HG03196 (cell line): ENCODE data around the gene EML1.
A peak's percentile ranks its signal among the peaks of the same experiment; 100 is the strongest.
"Not testable (repeated sequence)": the region's sequence is repeated elsewhere in the genome, so short reads cannot be mapped to it uniquely, and the experiment has no call there.

Source experiments
- ATAC-seq: cut with Tn5 transposase; IDR thresholded peaks from one replicate; pipeline ENCODE4 v1.9.1; 2021; ENCODE audit not compliant: unreplicated experiment

EML1 gene

DNA sequence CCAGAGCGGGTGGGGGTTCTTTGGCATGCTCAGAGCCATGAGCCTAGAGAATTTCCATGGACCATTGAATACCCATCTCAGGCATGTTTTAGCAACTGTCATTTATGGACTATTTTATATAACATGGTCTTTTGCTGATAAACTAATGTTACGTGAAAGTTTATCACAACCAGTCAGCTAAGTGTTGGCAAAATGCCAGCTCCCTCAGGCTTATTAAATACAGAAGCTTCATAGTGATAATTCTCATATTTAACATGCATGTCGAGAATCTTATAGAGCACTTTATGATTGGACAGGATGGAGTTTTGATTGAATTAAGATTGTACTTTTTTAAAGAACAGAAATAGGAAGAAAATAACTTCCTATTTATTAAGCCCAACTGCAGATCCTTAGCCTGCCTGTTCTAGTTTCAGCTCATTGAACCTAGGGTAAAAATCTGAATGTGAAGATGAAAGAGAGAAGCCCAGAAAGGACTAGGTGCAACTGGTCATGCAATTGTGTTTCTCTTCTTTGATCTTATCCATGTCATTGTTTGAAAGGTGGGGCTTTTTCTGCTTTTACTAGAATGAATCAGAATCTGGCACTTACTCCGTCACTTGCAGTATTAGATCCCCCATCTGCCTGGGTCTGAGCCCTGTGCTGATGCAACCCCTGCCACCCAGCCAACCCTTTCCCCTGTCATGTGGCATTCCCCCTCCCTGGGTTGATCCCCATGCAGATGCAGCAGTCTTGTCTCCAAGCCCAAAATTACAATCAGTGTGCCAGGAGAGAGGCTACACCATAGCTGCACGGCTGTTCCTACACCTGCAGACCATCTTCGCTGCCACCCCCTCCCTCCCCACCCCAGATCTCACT lies 137.4 kb downstream of the EML1 start:
- ATAC-seq, result peak; percentile 88

DNA sequence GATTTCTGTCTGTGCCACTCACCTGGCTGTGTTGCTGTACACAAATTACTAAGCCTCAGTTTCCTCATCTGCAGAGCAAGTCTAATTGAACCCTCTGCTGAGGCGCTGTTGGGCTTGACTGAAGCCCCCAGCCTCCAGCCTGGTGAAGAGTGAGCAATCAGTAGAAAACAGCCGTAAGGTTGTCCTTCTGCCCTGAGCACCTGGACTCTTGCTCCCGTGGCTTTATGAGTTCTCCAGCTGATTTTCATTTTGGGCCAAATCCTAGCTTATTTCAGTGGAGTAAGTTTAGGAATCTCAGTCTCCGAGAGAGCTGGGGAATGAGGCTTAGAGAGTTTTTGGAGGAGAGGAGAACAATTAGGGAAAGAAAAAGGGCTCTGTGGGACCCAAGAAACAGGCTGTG lies 138.1 kb downstream of the EML1 start:
- ATAC-seq, result no peak

DNA sequence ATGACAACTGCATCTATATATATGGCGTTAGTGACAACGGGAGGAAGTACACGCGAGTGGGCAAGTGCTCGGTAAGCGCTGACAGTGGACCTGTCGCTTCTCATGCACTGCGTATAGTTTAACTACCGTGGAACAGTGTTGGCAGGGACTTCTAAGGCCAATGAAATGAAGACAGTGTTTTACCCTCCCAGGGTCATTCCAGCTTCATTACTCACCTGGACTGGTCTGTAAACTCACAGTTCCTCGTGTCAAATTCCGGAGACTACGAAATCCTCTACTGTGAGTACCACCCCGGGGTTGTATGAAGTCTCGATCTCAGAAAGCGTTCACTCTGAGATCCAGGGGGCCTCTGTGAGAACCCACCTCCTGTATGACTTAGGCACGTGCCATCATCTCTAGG lies 142.8 kb downstream of the EML1 start:
- no peak for ATAC-seq

DNA sequence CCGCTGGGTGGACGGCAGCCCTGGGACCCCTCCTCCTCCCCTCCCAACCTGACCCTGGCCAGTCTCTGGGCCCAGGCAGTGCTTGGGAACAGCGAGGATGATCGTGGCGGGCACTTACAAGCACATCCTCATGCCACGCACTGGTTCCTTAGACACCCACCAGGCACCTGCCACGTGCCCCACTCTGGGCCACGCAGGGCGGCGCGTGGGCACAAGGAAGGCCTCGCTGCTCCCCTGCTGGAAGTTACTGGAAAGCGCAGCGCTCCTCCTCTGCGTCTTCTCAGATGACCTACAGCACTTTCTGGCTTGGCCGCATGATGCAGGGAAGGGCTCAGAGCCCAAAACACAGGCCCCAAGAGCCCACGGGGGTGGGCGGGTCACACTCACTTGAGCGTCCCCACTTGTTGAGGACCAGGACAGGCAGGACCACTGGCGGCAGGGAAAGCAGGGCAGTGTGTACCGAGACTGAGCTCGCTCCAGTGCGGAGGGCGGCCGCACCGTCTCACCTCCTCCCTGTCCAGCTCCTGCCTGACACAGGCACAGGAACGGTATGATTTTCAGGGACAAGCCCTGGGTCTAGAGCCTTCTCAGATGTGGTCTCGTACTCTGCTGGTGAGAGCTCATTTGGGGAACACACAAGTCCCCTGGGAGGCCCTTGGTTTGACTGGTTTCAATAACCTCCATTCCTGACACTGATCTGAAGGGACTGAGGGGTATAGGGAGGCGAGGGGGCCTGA lies 143.7 kb downstream of the EML1 start:
- peak; percentile 53 for ATAC-seq

DNA sequence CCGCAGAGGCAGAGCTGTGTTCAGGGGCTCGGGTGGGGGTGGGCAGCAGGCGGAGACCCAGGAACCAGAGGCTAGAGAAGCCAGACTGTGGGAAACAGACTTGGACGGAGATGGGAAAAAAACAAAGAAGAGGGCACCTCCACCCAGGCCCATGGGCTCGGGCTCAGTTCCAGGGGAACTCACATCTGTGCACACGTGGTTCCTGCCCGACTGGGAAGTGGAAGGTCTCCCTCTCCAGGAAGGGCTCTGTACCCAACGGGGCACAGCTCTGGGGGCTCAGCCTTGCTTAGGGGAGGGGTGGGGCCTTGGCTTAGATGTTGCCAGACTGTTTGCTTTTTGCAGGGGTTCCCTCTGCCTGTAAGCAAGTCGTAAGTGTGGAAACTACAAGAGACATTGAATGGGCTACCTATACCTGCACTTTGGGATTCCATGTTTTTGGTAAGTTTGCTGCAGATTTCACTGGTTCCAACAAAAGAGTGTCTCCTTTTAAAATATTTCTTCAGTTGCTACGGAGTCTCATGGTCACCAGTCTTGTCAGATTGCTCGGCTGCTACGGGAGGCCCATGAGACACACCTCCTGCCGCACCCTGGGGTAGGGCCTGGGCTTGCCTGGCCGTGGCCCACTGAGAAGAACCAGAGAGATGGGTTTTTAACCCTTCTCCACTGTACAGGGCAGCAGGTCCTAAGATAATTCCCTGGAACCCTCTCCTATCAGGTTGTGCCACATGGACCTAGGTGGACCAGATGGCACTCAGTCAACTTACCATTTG lies 144.4 kb downstream of the EML1 start:
- ATAC-seq, result no peak

DNA sequence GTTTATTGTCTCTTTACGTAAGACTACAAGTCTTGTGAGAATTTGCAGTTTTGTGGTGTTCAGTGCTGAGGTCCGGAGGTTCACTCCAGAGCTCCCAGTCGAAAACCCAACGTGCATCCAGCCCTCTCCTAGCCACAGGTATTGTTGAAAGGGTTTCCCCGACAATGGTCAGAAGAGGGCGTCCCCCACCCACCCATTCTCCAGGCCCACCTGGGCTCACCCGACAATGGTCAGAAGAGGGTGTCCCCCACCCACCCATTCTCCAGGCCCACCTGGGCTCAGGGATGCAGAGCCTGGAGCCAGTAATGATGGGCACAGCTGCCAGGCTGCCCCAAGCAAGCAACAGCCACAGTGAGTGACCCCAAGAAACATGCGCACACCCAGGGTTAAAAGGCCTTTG lies 145.2 kb downstream of the EML1 start:
- ATAC-seq, result no peak

DNA sequence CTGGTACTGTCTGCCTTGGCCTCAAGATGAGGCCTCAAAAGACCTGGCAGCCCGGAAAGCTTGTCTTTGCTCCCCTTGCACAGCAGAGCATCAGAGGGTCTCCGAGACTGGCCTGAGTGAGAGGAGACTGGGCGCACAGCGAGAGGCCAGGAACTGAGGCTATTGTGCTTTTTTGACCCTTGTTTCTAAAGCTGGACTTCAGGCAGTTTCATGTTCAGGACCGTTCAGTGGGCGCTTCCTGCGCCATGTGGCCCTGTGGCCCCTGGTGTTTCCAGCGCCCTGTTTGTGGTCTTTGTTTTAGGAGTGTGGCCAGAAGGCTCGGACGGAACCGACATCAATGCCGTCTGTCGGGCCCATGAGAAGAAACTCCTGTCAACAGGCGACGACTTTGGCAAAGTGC lies 145.7 kb downstream of the EML1 start:
- ATAC-seq, result no peak

DNA sequence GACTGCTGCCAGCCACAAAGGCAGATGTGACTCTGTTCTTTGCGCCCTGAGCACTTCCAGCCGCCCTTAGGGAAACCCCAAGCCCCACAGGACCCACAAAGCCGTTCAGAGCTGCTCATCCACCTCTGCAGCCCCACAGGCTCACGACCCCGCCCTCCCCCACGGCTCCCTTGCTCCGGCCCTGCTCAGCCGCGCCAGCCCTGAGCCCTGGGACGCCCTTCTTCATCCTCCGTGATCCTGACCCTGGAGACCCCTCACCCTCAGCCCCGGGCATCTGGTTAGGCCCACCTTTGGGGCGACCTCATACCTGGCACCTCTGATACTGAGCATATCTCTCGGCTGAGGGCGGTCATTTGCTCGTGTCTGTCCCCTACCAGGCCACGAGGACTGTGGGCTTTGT lies 146.2 kb downstream of the EML1 start:
- ATAC-seq, result no peak

DNA sequence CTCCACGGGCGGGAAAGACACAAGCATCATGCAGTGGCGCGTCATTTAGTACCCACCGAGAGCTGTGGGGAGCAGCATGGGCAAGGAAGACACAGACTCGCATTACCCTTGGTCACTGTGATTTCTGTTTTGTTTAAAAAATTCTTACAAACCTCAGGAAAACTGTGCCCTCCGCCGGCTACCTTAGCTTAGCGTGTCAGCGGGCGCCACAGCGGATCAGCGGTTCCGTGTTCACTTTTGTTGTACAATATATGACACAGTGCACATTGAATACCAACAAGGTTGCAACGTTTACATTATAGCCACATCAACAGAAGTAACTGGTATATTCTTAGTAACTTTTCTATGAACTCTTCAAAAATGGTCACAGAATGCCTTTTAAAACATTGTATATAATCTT lies 146.9 kb downstream of the EML1 start:
- ATAC-seq, result no peak

DNA sequence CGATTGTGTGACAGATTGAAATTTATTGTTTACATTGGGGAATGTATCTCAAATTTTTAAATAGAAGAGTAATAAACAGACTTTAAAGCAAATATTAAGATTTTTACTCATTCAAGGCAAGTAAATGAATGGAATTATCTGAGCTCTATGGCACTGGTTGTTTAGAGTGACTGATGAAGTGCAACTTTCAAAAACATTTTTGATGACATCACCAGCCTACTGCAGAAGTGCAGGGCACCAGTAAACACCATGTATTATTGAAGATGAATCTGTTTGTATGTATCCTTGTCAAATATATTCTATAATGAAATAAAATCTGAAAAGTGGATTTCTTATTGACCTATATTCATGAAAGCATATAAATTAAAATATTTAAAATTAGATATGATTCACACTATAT lies 148.0 kb downstream of the EML1 start:
- ATAC-seq, result no peak

DNA sequence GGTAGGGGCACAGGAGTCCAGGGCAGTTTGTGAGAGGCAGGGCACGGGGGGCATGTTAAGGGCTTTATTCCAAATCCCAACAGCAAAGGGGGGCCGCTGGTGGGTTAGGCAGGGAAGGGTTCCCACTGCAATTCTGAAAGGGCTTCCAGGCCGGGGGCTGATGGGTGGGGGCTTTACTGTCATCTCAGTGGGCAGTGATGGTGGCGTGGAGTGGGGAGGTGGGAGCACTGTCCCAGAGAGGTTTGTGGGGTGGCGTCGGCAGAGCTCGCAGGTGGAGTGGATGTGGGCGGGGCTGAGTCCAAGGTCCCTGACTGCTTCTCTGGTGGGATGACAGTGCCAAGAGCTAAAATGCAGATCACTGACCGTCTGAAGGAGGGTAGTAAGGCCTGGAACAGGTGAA lies 150.4 kb downstream of the EML1 start:
- no peak for ATAC-seq

DNA sequence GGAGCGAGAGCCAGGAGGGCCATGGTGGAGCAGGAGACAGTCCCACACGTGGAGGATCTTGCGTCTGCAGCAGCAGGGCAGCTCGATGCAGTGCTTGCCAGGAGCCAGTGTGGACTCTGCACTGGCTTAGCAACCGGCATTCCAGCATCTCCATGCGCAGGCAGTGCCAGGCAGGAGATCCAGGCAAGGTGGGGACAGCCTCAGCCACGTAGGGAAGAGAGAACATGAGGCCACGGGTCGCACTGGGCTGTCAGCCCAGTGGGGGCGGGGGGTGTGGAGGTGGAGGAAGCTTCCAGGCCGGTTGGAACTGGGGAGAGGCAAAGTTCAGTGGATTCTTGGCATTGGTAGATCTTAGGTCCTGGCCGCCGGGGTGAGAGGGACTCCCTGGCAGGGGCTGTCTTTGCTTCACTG lies 151.0 kb downstream of the EML1 start:
- ATAC-seq, result no peak

DNA sequence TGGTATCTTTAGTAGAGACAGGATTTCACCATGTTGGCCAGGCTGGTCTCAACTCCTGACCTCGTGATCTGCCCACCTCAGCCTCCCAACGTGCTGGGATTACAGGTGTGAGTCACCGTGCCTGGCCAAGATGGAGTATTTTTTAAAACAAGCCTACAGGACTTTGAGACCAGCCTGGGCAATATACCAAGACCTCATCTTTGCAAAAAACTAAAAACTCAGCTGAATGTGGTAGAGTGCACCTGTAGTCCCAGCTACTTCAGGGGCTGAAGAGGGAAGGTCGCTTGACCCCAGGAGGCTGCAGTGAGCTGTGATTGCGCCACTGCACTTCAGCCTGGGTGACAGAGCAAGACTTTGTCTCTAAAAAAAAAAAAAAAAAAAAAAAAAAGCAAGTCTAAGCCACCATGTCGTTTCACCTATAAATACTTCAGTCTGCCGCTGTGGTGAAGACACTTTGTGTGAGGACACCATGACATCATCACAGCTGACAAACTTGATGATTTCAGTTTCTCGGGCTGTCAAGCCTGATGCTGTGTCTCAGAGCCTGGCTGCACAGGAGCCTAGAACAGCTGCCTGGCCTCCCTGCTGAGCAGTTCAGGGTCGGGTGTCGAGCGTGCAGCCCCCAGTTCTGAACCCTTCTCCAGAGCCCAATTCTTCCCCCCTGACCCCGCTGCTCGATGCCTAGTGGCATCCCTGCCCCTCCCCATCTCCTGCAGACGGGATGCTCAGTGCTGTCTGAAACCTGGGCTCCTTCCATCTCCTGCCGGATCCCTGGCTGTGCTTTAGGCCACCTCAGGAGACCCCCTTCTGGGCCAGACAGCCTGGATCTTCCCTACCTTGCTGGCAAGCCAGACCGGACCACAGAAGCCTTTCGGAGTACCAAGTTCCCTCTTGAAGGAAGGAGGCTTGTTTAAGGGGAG lies 152.8 kb downstream of the EML1 start:
- no peak for ATAC-seq

DNA sequence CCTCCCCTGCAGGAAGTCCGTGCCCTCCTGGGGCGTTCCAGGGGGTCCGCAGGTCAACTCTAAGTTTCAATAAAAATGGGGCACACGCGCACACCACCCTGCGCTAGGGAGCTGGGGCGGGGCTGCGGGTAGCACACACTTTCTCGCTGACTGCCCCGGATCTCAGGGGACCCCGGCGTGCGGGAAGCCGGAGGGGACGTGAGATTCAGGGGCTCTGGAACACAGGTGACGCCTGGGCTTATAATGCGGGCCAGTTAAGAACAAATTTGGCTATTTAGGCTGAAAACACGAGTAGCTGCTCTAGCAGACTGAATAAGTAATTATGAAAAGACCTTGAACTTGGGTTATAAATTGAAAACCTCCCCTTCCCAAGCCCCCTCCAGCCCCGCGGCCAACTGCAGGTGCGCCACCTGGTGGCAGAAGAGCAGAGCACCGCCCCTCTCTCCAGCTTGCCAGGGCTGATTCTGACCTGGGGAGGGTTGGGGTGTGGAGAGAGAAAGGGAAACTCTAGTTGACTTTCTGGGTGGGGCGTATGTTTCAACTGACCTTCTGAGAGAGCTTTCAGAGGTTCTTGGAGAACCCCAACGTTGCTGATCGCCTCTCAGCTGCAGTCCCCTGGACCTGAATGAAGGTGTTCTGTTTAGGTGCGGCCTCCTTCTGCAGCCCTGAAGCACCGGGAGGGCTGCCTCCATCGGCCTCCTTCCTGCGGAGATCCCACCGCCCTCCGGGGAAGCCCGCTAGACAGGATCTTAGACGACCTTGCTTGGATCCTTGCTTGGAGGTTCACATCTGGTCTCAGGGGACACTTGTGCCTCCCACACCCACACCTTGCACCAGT lies 153.7 kb downstream of the EML1 start:
- peak; percentile 69 for ATAC-seq

DNA sequence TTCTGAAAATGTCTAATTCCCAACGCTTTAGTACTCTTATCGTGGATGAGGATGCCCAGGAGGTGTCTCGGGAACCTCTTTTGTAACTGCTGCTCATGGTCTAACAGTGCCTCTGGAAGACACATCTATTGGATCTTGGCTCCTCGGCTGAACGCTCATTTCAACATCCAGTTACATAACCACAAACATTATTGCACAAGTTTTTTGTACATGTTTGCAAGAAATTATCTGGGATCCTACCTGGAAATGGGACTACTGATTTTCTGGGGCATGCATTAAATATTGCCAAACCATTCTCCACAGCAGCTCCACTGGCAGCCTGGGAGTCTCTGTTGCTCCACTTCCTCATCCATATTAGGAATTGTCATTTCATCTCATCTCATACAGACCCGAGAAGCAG lies 154.5 kb downstream of the EML1 start:
- ATAC-seq, result no peak

DNA sequence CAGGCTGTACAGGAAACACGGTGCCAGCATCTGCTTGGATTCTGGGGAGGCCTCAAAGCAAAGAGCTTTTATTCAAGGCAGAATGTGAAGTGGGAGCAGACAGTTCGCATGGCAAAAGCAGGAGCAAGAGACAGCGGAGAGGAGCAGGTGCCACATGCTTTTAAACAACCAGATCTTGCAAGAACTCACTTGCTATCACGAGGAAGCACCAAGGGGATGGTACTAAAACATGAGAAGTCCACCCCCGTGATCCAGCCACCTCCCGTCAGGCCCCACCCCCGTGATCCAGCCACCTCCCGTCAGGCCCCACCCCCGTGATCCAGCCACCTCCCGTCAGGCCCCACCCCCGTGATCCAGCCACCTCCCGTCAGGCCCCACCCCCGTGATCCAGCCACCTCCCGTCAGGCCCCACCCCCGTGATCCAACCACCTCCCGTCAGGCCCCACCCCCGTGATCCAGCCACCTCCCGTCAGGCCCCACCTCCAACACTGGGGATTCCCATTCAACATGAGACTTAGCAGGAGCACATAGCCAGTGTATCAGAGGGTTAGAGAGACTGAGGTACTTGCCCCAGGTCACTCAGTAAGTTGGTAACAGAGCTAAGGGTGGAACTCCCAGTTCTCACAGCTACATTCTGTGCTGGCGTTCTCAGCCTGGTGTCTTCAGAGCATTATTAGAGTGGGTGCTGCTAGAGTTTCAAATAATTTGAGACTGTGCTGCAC lies 156.0 kb downstream of the EML1 start:
- ATAC-seq, result not testable (repeated sequence)

DNA sequence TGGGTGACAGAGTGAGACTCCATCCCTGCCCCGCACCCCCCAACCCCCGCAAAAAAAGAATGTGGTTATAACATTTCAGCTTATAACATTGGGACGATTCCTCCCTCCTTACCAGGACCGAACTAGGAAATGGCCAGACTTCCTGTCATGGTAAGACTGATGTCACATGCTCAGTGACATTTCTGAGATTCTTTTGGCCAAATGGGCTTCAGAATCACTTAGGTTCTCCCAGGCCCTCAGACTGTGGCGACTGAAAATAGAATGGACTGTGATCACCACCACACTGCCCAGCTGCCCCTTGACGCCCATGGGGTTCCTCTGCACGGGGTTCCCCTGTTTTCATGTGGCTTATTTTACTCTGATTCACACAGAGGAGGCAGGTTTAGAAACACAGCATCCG lies 157.0 kb downstream of the EML1 start:
- no peak for ATAC-seq

DNA sequence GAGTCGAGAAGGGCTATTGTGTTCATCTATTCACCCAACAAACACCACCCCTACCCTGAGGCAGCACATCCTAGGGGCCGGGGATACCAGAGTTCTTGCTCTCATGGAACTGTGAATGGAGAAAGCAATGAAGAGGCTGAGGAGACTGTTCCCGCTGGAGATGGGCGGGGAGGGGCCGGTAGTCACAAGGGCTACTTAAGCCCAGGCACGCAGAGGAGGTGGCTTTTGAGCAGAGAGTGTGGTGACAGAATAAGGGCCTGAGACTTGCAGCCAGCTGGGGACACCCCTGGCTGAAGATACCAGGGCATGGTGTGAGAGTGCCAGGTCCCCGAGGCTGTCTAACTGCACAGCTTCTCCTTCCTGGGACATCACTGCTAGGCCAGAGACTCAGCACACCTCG lies 157.9 kb downstream of the EML1 start:
- no peak for ATAC-seq

DNA sequence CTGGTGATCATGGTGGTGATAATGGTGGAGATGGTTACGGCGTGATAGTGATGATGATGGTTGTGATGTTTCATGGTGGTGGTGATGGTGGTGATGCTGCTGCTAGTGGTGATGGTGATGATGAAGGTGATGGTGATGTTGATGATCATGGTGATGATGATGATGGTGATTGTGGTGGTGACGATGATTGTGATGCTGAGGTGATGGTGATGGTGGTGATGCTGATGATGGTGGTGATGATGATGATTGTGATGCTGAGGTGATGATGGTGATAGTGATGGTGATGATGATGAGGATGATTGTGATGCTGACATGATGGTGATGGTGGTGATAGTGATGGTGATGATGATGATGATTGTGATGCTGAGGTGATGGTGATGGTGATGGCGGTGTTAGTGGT lies 158.8 kb downstream of the EML1 start:
- no peak for ATAC-seq
